Stimulated activated effector memory CD8-positive, alpha-beta T cell treated with anti-CD3 and anti-CD28 coated beads, Interleukin-12 subunit alpha, Interleukin-12 subunit beta, amount 100 ng/mL, for 72 hours (primary cell): Measurements from ENCODE around the gene BMP10.

Source experiments
- ATAC-seq: fragments of 150-1000 bp; cut with Tn5 transposase; 2 replicates; pipeline ENCODE4 v1.10.0; 2021
- DNase-seq, 2 donors: peaks; one replicate each; pipeline ENCODE4 v3.0.0; 2021 to 2022; ENCODE audit warnings: low spot score in 2 of 2
- H3K27ac Mint-ChIP-seq: one replicate; pipeline ENCODE4 v1.8.0; 2022; ENCODE audit warnings: mild to moderate bottlenecking, mixed read lengths
- H3K36me3 Mint-ChIP-seq: one replicate; pipeline ENCODE4 v1.8.0; 2022; ENCODE audit warnings: mild to moderate bottlenecking, mixed read lengths
- H3K4me1 Mint-ChIP-seq: one replicate; pipeline ENCODE4 v1.8.0; 2022; ENCODE audit warnings: mixed read lengths
- H3K4me3 Mint-ChIP-seq: one replicate; pipeline ENCODE4 v1.8.0; 2022; ENCODE audit warnings: mild to moderate bottlenecking, mixed read lengths
- H3K9me3 Mint-ChIP-seq: one replicate; pipeline ENCODE4 v1.8.0; 2022; ENCODE audit warnings: mixed read lengths

BMP10 gene

DNA sequence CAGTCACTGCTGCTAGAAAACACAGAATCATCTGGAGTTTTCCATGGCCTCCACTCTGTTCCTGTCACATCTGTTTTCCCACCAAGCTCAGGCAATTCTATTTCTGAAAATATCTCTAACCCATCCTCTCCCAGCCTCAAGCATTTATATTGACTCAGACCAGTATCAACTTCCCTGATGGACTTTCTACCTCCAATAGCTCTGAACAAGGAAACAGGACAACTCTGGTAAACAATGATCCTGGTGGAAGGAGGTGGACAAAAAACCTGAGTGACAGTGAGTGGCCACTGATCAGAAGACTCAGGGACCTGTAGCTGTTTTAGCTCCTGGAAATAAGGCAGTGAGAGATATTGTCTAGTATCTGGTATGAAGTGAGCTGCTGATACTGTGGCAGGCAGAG is 23.4 kb downstream of the BMP10 start:
- Mint-ChIP-seq H3K9me3 (no peaks in the 10 kb centered on the region), H3K4me1 (no peaks in the 10 kb centered on the region), H3K27ac (no peak overlapping the region), H3K36me3 (no peaks in the 10 kb centered on the region), H3K4me3 (no peak overlapping the region)
- ATAC-seq (no peak), DNase-seq (no peak)

DNA sequence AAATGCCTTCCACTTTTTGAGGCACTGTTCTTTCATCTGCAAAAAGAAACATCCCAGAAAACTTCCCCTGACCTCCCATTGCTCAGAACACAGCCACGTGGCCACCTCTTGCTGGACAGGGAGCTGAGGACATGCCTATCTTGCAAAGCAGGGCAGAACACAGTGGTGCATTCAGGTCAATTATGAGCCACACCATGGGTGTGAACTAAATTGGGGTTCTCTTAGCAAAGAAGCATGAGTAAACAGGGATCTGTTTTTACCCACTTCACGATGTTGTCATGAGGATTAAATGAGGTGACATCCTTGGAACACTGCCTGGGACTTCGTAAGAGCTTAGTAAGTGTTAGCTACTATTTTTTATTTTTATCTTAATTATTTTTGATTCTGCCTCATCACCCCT is 25.1 kb downstream of the BMP10 start:
- H3K4me1 Mint-ChIP-seq = no peaks in the 10 kb centered on the region
- H3K4me3 Mint-ChIP-seq = no peak overlapping the region
- no peaks in the 10 kb centered on the region for H3K36me3 Mint-ChIP-seq
- ATAC-seq (no peak), DNase-seq (no peak)
- H3K9me3 Mint-ChIP-seq = no peaks in the 10 kb centered on the region
- no peak overlapping the region for H3K27ac Mint-ChIP-seq

DNA sequence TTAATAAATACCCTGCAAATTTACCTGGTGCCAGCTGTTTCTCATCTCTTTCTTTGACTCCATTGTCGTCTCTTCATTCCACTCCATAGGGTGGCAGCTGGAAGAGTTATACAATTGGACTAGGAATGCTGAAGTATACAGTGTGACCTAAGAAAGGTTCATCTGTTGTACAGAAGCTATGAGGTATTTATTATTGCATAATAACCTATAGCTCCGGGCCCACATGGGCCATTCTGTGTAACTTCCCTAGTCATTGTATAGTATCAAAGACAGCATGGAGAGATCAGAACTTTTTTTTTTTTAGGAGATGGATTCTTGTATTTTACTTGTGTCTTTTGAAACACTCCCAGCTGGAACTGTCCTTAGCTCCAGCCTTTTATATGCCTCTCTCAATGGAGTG is 26.2 kb downstream of the BMP10 start:
- no peaks in the 10 kb centered on the region for H3K4me1 Mint-ChIP-seq
- DNase-seq (no peak), ATAC-seq (no peak)
- H3K9me3 Mint-ChIP-seq = no peaks in the 10 kb centered on the region
- no peak overlapping the region for H3K27ac Mint-ChIP-seq
- H3K36me3 Mint-ChIP-seq = no peaks in the 10 kb centered on the region
- H3K4me3 Mint-ChIP-seq = no peak overlapping the region

DNA sequence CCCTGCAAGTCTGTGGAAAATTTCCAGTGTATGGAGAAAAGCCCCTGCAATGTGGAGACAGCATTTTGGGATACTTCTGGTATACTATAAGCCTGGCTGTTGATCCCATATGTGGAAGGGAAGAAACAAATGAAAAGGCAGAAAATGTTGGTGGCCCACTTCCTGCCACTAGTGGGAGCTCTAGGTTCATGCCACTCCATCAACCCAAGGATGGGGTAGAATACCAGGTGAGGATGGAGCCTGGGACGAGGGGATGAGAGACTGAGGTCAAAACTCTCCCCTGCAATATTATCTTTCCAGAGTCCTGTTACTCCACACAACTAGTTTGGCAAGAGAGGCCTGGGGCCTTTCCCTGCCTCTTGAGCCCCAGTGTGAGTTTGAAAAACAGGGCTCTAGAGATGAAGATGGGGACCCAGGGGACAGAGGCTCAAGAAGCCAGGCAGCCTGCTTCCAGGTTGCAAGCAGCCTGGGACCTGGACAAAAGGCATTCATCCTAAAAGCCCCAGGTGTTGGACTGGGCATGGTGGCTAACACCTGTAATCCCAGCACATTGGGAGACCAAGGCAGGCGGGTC is 31.9 kb downstream of the BMP10 start:
- H3K4me3 Mint-ChIP-seq = no peak overlapping the region
- DNase-seq = no peak
- H3K4me1 Mint-ChIP-seq = peaks cover 12% of the 10 kb centered on the region
- no peak for ATAC-seq
- no peaks in the 10 kb centered on the region for H3K36me3 Mint-ChIP-seq
- no peaks in the 10 kb centered on the region for H3K9me3 Mint-ChIP-seq
- H3K27ac Mint-ChIP-seq = no peak overlapping the region

DNA sequence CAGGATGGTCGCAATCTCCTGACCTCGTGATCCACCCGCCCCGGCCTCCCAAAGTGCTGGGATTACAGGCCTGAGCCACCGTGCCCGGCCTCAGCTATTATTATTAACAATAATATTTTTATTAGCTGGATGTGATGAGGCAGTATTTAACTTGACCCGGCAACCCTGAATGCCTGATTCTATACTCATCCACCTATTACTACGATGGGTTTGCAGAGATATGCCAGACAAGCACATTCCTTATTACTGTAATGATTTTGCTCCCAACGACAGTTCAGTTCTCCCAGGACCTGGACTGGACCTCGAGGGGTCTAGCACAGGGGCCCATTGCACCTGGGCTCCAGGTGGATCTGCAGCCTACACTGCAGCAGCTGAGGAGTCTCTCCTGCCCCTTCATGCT is 32.6 kb downstream of the BMP10 start:
- Mint-ChIP-seq H3K36me3 (no peaks in the 10 kb centered on the region), H3K27ac (no peak overlapping the region), H3K4me1 (peaks cover 12% of the 10 kb centered on the region), H3K9me3 (no peaks in the 10 kb centered on the region), H3K4me3 (no peak overlapping the region)
- DNase-seq = no peak
- no peak for ATAC-seq

- Mint-ChIP-seq H3K36me3 (no peaks in the 10 kb centered on the region), H3K4me1 (peaks cover 18% of the 10 kb centered on the region), H3K4me3 (no peak overlapping the region), H3K27ac (peak overlapping the region; percentile 48), H3K9me3 (no peaks in the 10 kb centered on the region)
- peak; percentile 94 for ATAC-seq
- peak in 1 of 2 donors; percentile 54 for DNase-seq
Observed at GRCh38 chr2:68837861-68838341, 33.3 kb downstream of the BMP10 start.

DNA sequence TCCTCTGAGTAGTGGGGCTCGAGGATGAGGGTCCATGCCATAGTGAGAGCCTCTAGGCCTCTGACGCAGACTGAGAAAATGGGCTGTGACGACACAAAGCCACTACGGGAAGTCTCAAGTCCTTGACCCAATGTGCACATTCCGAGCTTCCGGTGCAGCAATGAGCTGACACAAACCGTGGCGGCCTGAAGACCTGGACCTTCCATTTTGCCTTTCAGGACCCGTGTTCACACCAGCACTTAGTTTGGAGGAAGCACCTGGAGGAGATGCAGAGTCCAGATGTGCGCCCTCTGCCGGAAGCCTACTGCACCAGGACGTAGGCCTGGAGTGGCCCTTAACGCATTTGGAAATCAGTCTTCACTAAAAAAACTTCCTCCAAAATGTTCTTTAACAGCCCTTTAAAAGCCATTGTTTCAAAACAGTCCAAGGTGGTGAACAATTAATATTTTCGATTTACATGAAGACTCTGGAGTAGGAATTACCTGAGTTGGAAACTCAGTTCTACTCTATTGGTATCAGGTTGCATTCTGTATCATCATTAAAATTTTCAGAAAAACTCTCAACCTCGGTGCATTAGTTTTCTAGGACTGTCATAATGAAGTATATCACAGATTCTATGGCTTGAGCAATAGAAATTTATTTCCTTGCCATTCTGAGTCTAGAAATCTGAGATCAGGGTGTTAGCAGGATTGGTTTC is 33.9 kb downstream of the BMP10 start:
- ATAC-seq = no peak
- Mint-ChIP-seq H3K27ac (peak overlapping the region; percentile 48), H3K4me3 (no peak overlapping the region), H3K9me3 (no peaks in the 10 kb centered on the region), H3K4me1 (peaks cover 24% of the 10 kb centered on the region), H3K36me3 (no peaks in the 10 kb centered on the region)
- peak in 1 of 2 donors; percentile 65 for DNase-seq

GRCh38 chr2:68835621-68836020 is 35.6 kb downstream of the BMP10 start:
- peak in 1 of 2 donors; percentile 45 for DNase-seq
- ATAC-seq = no peak

DNA sequence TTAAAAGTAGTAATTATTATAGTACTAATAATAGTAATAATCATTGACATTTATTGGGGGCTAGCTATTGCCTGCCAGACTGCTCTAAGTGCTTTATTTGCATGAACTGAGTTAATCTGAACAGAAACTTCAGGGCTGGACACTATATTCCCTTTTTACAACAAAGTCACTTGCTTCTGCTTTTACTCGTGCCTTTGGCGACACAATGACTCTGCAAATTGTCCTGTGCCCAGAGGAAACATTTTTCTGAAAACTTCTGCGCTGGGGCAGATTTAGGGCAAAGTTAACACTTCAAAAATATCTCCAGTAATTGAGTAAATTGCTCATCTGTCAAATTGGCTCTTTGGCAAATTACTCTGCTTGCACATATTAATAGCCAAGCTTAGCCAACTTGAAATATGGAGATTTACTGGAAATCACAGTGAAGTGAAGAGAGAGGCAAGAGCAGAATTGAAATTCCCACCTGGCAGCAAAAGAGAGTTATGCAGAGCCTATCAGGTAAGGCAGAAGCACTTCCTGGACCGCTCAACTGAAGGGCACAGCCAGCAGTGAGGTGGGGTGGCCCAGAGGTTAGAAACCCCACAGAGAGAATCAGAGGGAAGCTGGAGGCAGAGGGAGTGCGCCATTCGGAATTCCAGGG is 36.3 kb downstream of the BMP10 start:
- no peaks in the 10 kb centered on the region for H3K36me3 Mint-ChIP-seq
- no peak overlapping the region for H3K4me3 Mint-ChIP-seq
- no peak overlapping the region for H3K27ac Mint-ChIP-seq
- peaks cover 48% of the 10 kb centered on the region for H3K4me1 Mint-ChIP-seq
- no peaks in the 10 kb centered on the region for H3K9me3 Mint-ChIP-seq
- ATAC-seq (no peak), DNase-seq (no peak)

More at GRCh38 chr2:68835621-68836020, 35.6 kb downstream of the BMP10 start:
- no peaks in the 10 kb centered on the region for H3K9me3 Mint-ChIP-seq
- peaks cover 41% of the 10 kb centered on the region for H3K4me1 Mint-ChIP-seq
- no peaks in the 10 kb centered on the region for H3K36me3 Mint-ChIP-seq
- no peak overlapping the region for H3K4me3 Mint-ChIP-seq
- H3K27ac Mint-ChIP-seq = no peak overlapping the region

GRCh38 chr2:68833162-68833561 is 38.0 kb downstream of the BMP10 start:
- H3K4me3 Mint-ChIP-seq = peak overlapping the region; percentile 64
- DNase-seq = no peak
- H3K27ac Mint-ChIP-seq = no peak overlapping the region
- H3K4me1 Mint-ChIP-seq = peaks cover 59% of the 10 kb centered on the region
- H3K9me3 Mint-ChIP-seq = no peaks in the 10 kb centered on the region
- peaks cover 13% of the 10 kb centered on the region for H3K36me3 Mint-ChIP-seq
- no peak for ATAC-seq

DNA sequence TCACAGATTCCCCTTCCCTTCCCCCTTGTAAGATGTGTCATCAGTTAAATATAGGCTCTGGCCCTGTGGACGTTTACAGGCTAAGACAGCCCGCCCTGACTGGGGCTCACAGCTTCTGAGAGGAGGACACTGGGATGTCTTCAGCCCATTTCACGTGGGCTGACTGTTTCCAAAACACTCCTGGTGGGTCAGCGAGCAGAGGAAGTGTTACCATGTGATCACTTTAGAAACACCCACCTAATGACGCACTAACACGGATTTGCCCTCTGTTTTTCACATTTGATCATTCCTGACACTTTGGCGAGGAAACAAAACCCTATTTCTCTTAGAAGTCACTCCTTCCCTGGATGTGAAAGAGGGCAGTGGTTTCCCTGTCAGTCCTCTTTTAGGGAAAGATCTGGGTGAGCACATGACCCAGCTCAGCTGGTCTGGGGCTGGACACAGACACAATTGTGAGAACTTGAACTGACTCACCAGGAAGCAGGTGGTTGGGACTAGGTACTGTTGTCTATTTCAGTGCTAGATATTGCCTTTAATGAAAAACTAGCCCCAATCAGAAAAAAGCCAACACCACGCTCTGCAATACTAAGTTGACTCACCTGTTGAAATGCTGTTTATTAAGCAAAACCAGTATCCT is 38.8 kb downstream of the BMP10 start:
- H3K9me3 Mint-ChIP-seq = no peaks in the 10 kb centered on the region
- H3K4me3 Mint-ChIP-seq = peak overlapping the region; percentile 64
- DNase-seq (peak; percentile 33 to 75), ATAC-seq (peak; percentile 87)
- peaks cover 66% of the 10 kb centered on the region for H3K4me1 Mint-ChIP-seq
- peak overlapping the region; percentile 88 for H3K27ac Mint-ChIP-seq
- H3K36me3 Mint-ChIP-seq = peaks cover 19% of the 10 kb centered on the region

DNA sequence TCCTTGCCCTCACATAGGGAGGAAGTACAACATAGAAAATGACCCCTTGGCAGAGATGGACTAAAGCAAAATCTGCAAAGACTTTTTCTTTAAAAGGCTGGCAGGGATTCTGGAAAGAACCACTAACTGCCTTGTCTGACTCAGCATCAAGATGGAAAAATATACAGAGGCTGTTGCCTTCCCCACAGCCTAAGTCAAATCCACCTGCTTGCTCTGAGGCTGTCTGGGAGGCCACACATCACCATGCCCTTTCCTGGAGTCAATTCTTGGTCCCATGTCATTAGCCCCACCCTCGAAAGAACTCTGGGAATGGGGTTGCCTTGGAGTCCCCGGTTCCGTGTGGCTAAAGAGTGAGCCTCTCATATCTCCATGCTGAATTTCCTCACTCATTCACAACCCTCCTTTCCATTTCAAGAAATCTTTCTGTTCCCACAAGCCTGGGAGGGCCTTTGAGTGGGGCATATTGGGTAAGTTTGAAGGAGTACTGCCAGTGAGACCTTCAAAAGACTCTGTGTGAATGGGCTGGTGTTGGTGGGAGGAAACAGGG is 39.4 kb downstream of the BMP10 start:
- Mint-ChIP-seq H3K4me1 (peaks cover 66% of the 10 kb centered on the region), H3K27ac (peak overlapping the region; percentile 88), H3K36me3 (peaks cover 25% of the 10 kb centered on the region), H3K9me3 (no peaks in the 10 kb centered on the region), H3K4me3 (peak overlapping the region; percentile 64)
- ATAC-seq (no peak), DNase-seq (no peak)

GRCh38 chr2:68829749-68830148 is 41.4 kb downstream of the BMP10 start:
- peaks cover 72% of the 10 kb centered on the region for H3K4me1 Mint-ChIP-seq
- peak overlapping the region; percentile 67 for H3K4me3 Mint-ChIP-seq
- no peaks in the 10 kb centered on the region for H3K9me3 Mint-ChIP-seq
- H3K36me3 Mint-ChIP-seq = peaks cover 45% of the 10 kb centered on the region
- no peak for DNase-seq
- peak; percentile 46 for ATAC-seq
- peak overlapping the region; percentile 92 for H3K27ac Mint-ChIP-seq

DNA sequence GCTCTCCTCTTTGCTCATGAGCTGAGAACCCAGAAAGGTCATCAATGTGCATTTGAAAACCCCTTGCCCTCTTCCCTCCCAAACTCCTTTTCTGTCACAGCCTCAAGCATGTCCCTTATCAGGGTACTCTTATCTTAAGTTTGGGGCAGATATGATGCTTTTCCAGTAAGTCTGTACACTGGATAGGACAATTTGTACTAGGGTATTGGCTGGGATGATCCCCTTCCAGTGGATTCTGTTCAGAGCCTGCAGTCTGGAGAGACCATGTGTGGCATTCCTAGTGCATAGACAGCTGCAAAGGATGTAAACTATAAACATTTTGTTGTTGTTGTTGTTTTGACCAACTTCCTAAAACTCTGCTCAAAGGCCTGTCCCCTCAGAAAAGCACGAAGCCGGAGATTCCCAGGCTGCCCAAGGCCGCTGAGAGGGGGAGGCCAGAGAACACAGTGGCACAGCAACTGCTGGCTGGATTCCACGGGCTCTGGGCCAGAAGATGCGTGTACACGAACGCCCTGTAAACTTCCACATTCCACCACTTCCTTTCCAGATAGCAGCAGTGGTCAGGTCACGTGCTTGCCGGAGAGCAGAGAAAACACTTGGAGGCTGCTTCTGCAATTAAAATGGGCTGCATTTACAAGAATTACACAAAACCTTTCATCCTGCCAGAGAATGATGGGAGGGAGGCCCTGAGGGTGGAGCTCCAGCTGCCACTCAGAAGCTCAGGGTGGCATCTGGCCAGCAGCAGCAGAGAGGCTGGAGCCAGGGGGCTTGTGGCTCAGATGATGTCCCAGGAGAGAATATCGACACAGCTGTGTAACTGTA is 42.1 kb downstream of the BMP10 start:
- peak overlapping the region; percentile 67 for H3K4me3 Mint-ChIP-seq
- no peaks in the 10 kb centered on the region for H3K9me3 Mint-ChIP-seq
- DNase-seq (peak in 1 of 2 donors; percentile 66), ATAC-seq (peak; percentile 46)
- peak overlapping the region; percentile 92 for H3K27ac Mint-ChIP-seq
- peaks cover 52% of the 10 kb centered on the region for H3K36me3 Mint-ChIP-seq
- H3K4me1 Mint-ChIP-seq = peaks cover 72% of the 10 kb centered on the region
